Mesothelial cell of epicardium (in vitro differentiated cells): ENCODE results near the gene ALDOC. TPM values are rescaled to one million over a fixed set of nuclear protein-coding genes. Genes with fewer than 3 reads are reported as not detected.

Source experiments
- DNase-seq, 2 experiments: peaks; one replicate each; pipeline ENCODE4 v3.0.0; 2021; ENCODE audit warnings: low spot score in 2 of 2; ENCODE audit not compliant: unreplicated experiment in 2 of 2
- H3K27ac Mint-ChIP-seq: 2 replicates; pipeline ENCODE4 v1.8.0; 2021; ENCODE audit warnings: mixed read lengths
- H3K27me3 Mint-ChIP-seq: 2 replicates; pipeline ENCODE4 v1.8.0; 2021; ENCODE audit warnings: low read depth, mixed read lengths
- H3K36me3 Mint-ChIP-seq: 2 replicates; pipeline ENCODE4 v1.8.0; 2021; ENCODE audit warnings: mixed read lengths
- H3K4me1 Mint-ChIP-seq: 2 replicates; pipeline ENCODE4 v1.8.0; 2021; ENCODE audit warnings: mixed read lengths
- H3K4me3 Mint-ChIP-seq: 2 replicates; pipeline ENCODE4 v1.8.0; 2021; ENCODE audit warnings: mild to moderate bottlenecking, moderate library complexity, mixed read lengths
- H3K9me3 Mint-ChIP-seq: 2 replicates; pipeline ENCODE4 v1.8.0; 2021; ENCODE audit warnings: mixed read lengths
- total RNA-seq: library from RNA; stranded (reverse); gene quantifications from 3 replicates; pipeline ENCODE4 v1.2.1, GENCODE V29; 2021
- TF ChIP-seq, protein P1 (sequence below): fragments of 200-600 bp; sonication (generic); IDR thresholded peaks from one replicate; pipeline ENCODE4 v1.5.0; 2021; ENCODE audit warnings: antibody characterized with exemption; ENCODE audit not compliant: unreplicated experiment

The ALDOC gene
- total RNA-seq, 1 donor from 2014 or later = 22.6 TPM

DNA sequence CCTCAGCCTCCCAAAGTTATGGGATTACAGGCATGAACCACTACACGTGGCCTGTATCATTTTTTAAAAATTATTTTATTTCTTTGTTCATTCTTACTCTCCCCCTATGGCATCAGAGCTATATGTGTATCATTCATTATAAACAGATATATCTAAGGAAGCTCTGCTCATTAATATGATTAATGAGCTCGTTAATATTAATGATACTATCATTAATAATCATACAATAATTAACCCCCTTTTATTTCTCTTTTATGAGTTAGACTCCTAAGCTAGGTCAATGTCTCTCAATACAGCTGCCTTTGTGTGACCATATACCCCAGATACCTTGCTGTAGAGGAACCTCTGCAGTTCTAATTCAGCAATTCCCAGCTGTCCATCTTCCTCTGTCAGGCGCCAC lies 41.8 kb upstream of the ALDOC start:
- Mint-ChIP-seq H3K4me3 (no peak overlapping the region), H3K36me3 (peaks cover 51% of the 10 kb centered on the region), H3K27me3 (no peaks in the 10 kb centered on the region), H3K27ac (no peak overlapping the region), H3K9me3 (no peaks in the 10 kb centered on the region), H3K4me1 (no peaks in the 10 kb centered on the region)
- no peak for DNase-seq
- TF ChIP-seq, protein P1, sequence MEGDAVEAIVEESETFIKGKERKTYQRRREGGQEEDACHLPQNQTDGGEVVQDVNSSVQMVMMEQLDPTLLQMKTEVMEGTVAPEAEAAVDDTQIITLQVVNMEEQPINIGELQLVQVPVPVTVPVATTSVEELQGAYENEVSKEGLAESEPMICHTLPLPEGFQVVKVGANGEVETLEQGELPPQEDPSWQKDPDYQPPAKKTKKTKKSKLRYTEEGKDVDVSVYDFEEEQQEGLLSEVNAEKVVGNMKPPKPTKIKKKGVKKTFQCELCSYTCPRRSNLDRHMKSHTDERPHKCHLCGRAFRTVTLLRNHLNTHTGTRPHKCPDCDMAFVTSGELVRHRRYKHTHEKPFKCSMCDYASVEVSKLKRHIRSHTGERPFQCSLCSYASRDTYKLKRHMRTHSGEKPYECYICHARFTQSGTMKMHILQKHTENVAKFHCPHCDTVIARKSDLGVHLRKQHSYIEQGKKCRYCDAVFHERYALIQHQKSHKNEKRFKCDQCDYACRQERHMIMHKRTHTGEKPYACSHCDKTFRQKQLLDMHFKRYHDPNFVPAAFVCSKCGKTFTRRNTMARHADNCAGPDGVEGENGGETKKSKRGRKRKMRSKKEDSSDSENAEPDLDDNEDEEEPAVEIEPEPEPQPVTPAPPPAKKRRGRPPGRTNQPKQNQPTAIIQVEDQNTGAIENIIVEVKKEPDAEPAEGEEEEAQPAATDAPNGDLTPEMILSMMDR = no peak

- H3K4me1 Mint-ChIP-seq = no peaks in the 10 kb centered on the region
- H3K9me3 Mint-ChIP-seq = no peaks in the 10 kb centered on the region
- H3K4me3 Mint-ChIP-seq = no peak overlapping the region
- H3K27ac Mint-ChIP-seq = no peak overlapping the region
- TF ChIP-seq, protein P1 = no peak
- H3K36me3 Mint-ChIP-seq = peaks cover 38% of the 10 kb centered on the region
- no peaks in the 10 kb centered on the region for H3K27me3 Mint-ChIP-seq
- DNase-seq = no peak
These were observed 39.6 kb upstream of the ALDOC start for GRCh38 chr17:28616281-28616680.

DNA sequence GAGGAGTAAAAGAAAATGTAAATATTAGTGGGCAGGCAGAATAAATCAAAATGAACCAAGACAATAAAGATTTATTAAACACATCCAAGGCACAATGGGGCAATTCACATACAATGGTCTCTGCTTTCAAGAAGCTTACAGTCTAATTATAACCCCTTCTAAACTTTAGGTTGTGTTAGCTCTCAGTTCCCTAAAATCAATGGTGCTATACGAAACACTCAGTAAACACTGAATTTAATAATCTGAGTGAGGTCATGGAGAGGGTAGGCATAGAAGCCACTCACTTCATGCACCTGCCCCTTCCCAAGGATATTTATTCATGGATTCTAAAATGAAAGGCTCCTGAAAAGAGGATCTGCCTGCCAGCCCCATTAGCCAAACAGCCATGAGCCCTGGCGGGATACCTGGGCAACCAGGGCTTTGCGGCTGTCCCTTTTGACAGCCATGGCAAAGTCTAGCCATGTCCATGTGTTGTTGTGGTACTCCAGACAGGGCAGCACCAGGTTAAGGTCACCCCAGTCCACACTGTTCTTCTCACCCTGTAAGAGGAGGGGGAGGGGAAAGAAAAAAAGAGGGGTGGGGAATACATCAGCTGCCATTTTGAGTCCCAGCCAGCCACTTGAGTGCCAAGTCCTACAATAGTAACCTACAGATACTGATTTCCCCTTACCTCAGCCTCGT lies 38.7 kb upstream of the ALDOC start:
- H3K4me1 Mint-ChIP-seq = no peaks in the 10 kb centered on the region
- no peaks in the 10 kb centered on the region for H3K9me3 Mint-ChIP-seq
- H3K4me3 Mint-ChIP-seq = no peak overlapping the region
- no peak for DNase-seq
- no peak overlapping the region for H3K27ac Mint-ChIP-seq
- TF ChIP-seq, protein P1 = no peak
- no peaks in the 10 kb centered on the region for H3K27me3 Mint-ChIP-seq
- peaks cover 34% of the 10 kb centered on the region for H3K36me3 Mint-ChIP-seq

- TF ChIP-seq, protein P1 = no peak
- DNase-seq = no peak
- no peaks in the 10 kb centered on the region for H3K9me3 Mint-ChIP-seq
- no peaks in the 10 kb centered on the region for H3K4me1 Mint-ChIP-seq
- H3K36me3 Mint-ChIP-seq = peaks cover 28% of the 10 kb centered on the region
- no peak within 1 kb of the TSS for H3K27ac Mint-ChIP-seq
- no peaks in the 10 kb centered on the region for H3K27me3 Mint-ChIP-seq
- no peak within 1 kb of the TSS for H3K4me3 Mint-ChIP-seq
These were observed 37.3 kb upstream of the ALDOC start, which contains the start of gene RSKR for GRCh38 chr17:28613931-28614381. RSKR (minus strand) TSS chr17:28614185; CDS start chr17:28614161, 24 bp downstream.

DNA sequence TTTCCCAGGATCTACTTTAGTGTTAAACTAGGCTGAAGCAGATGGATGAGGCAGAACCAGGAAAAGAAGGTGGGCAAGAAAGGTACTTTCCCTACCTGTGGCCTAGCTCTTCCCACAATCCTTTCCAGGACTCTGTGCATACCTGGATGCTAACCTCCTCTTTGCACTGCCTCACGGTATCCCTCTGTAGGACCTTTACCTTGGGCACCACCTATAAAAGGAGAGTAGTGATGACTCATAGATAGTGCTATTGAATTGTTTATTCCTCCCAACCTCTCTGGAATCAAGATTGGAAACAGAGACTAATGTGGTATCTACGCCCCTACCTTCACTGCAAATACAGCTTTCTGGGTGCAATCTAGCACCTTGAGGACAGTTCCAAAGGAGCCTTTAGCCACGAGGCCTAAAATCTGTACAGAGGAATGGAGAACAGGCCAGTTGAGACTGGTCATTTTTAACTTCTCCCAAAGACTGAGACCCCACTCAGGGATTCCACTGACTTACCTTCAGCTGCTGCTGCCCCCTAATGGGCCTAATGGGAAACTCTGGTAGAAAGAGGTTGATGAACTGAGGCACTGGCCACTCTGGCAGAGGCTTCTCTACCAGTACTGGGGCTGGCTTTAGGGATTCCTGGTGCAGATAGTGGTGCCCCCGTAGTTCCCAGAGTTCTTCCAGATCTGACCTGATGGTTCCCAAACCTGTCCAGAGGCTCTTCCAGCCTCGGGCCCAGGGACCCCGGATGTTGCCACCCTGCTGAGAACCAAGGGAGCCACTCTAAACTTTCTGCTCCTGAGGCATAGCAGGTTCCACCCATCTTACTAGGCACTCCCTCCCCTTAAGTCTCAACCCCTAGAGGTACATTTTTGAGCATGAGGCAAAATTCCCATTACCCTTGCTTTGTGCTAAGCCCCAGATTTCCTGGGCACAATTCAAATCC lies 36.5 kb upstream of the ALDOC start:
- H3K4me1 Mint-ChIP-seq = no peaks in the 10 kb centered on the region
- DNase-seq = no peak
- TF ChIP-seq, protein P1 = peak; percentile 48
- peaks cover 24% of the 10 kb centered on the region for H3K36me3 Mint-ChIP-seq
- no peak overlapping the region for H3K4me3 Mint-ChIP-seq
- H3K9me3 Mint-ChIP-seq = no peaks in the 10 kb centered on the region
- H3K27me3 Mint-ChIP-seq = no peaks in the 10 kb centered on the region
- no peak overlapping the region for H3K27ac Mint-ChIP-seq
